Measurements from ENCODE around the gene CRHR1.

CRHR1 gene

GRCh38 chr17:45835481-45835880 lies 51.4 kb downstream of the CRHR1 start:
- H3K4me3 ChIP-seq (ENCODE audit: low read depth, low read length), result no peak overlapping the region
- no peak for DNase-seq (ENCODE audit: low read depth, low spot score)
- CTCF ChIA-PET, result interaction anchor here (1.6 to 15.8 kb wide), 3 partner anchors 16 to 197 kb away, joined by 5 to 260 read pairs (median 16); no protein-coding TSS in a partner anchor
- TF ChIP-seq CTCF (IDR thresholded peaks at IDR 0.05; ENCODE audit: insufficient read depth, low read length, missing control alignments), result no peak
- POLR2A ChIA-PET, result no interaction called here

DNA sequence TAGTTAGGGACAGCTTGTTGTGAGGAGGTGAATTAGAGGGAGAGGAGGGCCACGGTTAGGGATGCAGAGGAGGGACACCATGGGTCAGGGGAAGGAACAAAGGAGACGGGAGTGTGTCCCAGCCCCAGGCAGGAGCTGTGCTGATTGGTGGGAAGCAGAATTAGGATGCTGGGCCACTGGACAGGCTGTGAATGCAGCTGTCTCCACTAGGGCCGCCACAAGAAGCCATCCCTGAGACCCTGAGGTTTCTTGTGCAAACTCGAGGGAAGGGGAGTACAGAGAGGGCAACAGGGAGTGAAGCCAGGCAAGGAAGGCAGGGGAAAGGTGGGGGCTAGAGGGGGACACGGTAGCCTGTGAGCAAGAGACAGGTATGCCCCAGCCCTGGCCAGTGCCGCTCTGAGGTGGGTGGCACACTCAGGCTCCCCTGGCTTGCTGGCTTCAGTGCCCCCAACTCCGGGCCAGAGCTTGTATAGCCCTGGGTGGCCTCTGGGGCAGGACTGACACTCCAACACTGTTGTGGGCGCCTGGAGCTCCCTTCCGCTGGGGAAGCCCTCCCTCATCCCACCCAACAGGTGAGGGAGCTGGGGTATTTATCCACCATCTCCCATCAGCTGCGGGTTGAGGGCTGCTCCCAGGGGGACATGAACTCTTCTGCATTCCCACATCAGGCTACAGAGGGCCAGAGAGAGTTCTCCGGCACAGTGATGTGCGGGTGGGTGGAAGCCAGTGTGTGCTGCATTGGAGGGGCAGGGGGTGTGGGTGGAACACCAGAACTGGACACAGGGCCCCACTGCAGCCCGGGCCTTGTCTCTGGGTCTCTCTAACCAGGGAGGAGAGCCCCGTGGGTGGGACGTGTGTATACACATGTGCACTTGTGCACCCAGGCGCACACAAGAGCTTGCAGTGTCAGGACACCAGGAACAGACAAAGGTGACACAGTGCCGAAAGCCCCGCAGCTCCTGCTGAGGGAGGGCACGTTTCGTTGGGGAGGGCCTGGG lies 52.2 kb downstream of the CRHR1 start:
- ChIA-PET CTCF (interaction anchor here (1.6 to 15.8 kb wide), 3 partner anchors 15 to 198 kb away, joined by 5 to 260 read pairs (median 16); no protein-coding TSS in a partner anchor), POLR2A (no interaction called here)
- no peak for TF ChIP-seq CTCF (IDR thresholded peaks at IDR 0.05; ENCODE audit: insufficient read depth, low read length, missing control alignments)
- no peak overlapping the region for H3K4me3 ChIP-seq (ENCODE audit: low read depth, low read length)
- DNase-seq (ENCODE audit: low read depth, low spot score), result no peak

- no peak for TF ChIP-seq CTCF (IDR thresholded peaks at IDR 0.05; ENCODE audit: insufficient read depth, low read length, missing control alignments)
- ChIA-PET POLR2A (no interaction called here), CTCF (interaction anchor here (3.8 to 15.8 kb wide), 2 partner anchors 14 to 198 kb away, joined by 16 to 260 read pairs; no protein-coding TSS in a partner anchor)
These were observed 53.1 kb downstream of the CRHR1 start for GRCh38 chr17:45837187-45837586.

GRCh38 chr17:45837603-45838002 lies 53.5 kb downstream of the CRHR1 start:
- POLR2A ChIA-PET, result no interaction called here
- CTCF ChIA-PET, result interaction anchor here (0.6 to 15.8 kb wide), 3 partner anchors 14 to 622 kb away, joined by 3 to 260 read pairs (median 16); no protein-coding TSS in a partner anchor
- no peak overlapping the region for H3K4me3 ChIP-seq (ENCODE audit: low read depth, low read length)

More at GRCh38 chr17:45837187-45837586, 53.1 kb downstream of the CRHR1 start:
- H3K4me3 ChIP-seq (ENCODE audit: low read depth, low read length), result no peak overlapping the region
- DNase-seq (ENCODE audit: low read depth, low spot score), result no peak

GRCh38 chr17:45838751-45839295 lies 54.7 kb downstream of the CRHR1 start:
- CTCF ChIA-PET, result interaction anchor here (1.3 to 15.8 kb wide), 3 partner anchors 13 to 620 kb away, joined by 4 to 260 read pairs (median 9); no protein-coding TSS in a partner anchor
- no peak for DNase-seq (ENCODE audit: low read depth, low spot score)
- TF ChIP-seq CTCF (IDR thresholded peaks at IDR 0.05; ENCODE audit: insufficient read depth, low read length, missing control alignments), result no peak
- H3K4me3 ChIP-seq (ENCODE audit: low read depth, low read length), result no peak overlapping the region
- POLR2A ChIA-PET, result no interaction called here

More at GRCh38 chr17:45837603-45838002, 53.5 kb downstream of the CRHR1 start:
- no peak for DNase-seq (ENCODE audit: low read depth, low spot score)
- no peak for TF ChIP-seq CTCF (IDR thresholded peaks at IDR 0.05; ENCODE audit: insufficient read depth, low read length, missing control alignments)

DNA sequence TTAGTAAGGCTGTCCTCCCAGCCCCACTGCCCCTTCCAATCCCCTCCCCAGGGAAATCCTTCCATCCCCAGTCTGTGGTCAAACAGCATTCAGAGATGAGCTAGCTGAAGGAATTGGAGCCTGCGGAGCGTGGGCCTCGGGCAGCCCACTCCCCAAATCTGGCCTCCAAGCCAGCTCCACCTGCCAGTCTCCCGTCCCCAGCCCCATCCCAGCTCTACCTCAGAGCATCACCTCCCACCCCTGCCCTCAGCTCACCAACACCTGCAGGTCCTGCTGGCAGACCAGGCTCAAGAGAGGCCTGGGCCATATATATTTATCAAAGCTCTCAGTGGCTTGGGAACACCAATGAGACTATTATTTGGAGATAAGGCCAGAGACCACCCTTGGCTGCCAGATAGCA lies 55.3 kb downstream of the CRHR1 start:
- ChIA-PET CTCF (interaction anchor here (1.3 to 15.8 kb wide), 3 partner anchors 13 to 621 kb away, joined by 4 to 260 read pairs (median 9); no protein-coding TSS in a partner anchor), POLR2A (no interaction called here)

More for the DNA sequence above, 55.3 kb downstream of the CRHR1 start:
- no peak for TF ChIP-seq CTCF (IDR thresholded peaks at IDR 0.05; ENCODE audit: insufficient read depth, low read length, missing control alignments)
- no peak overlapping the region for H3K4me3 ChIP-seq (ENCODE audit: low read depth, low read length)
- no peak for DNase-seq (ENCODE audit: low read depth, low spot score)
